Upper lobe of left lung (tissue), 6 donors: ENCODE measurements around the gene LHX3. TPM values are rescaled to one million over a fixed set of nuclear protein-coding genes. Genes with fewer than 3 reads are reported as not detected.

Experiments used
- ATAC-seq, 2 donors: fragments of 200-7000 bp; cut with Tn5 transposase; one replicate each; pipeline ENCODE4 v1.9.1; 2022; ENCODE audit warnings: mild to moderate bottlenecking in 2 of 2, moderate library complexity in 2 of 2; ENCODE audit not compliant: low FRiP score in 2 of 2
- DNase-seq, 2 donors: peaks; one replicate each; pipeline ENCODE4 v3.0.0-alpha.2; 2019 to 2020
- H3K27ac ChIP-seq, 4 donors: fragments of 200-600 bp; sonication (generic); one replicate each; pipeline ENCODE4 v1.5.1; 2016 to 2019
- H3K27me3 ChIP-seq, 4 donors: fragments of 200-600 bp; sonication (generic); one replicate each; pipeline ENCODE4 v1.5.1; 2017 to 2019
- H3K36me3 ChIP-seq, 4 donors: fragments of 200-600 bp; sonication (generic); one replicate each; pipeline ENCODE4 v1.5.1; 2016 to 2019
- H3K4me1 ChIP-seq, 4 donors: fragments of 200-600 bp; sonication (generic); one replicate each; pipeline ENCODE4 v1.5.1; 2018 to 2019
- H3K4me3 ChIP-seq, 4 donors: fragments of 200-600 bp; sonication (generic); one replicate each; pipeline ENCODE4 v1.5.1; 2017 to 2019; ENCODE audit warnings: mild to moderate bottlenecking in 2 of 4, moderate library complexity in 1 of 4
- H3K9me3 ChIP-seq, 4 donors: fragments of 200-600 bp; sonication (generic); one replicate each; pipeline ENCODE4 v1.5.1; 2018 to 2019
- CTCF ChIP-seq, 6 experiments: fragments of 450-650 bp in 4 of 6; fragments of 200-600 bp in 2 of 6; sonication (generic) in 2 of 6; IDR thresholded peaks; one replicate each; pipeline ENCODE4 v1.5.1; 2016 to 2019; ENCODE audit warnings: antibody characterized with exemption in 6 of 6
- EP300 ChIP-seq, 4 donors: sonication (generic); formaldehyde crosslinking; IDR thresholded peaks; one replicate each; pipeline ENCODE4 v1.5.1; 2017; ENCODE audit warnings: antibody characterized with exemption in 4 of 4, control low read depth in 2 of 4
- POLR2A ChIP-seq, 4 donors: fragments of 450-650 bp; IDR thresholded peaks; one replicate each; pipeline ENCODE4 v1.5.1; 2016 to 2017; ENCODE audit warnings: antibody characterized with exemption in 4 of 4, mild to moderate bottlenecking in 2 of 4
- POLR2AphosphoS5 ChIP-seq, 2 donors: sonication (generic); formaldehyde crosslinking; IDR thresholded peaks; one replicate each; pipeline ENCODE4 v1.5.1; 2017; ENCODE audit warnings: antibody characterized with exemption in 2 of 2
- WGBS, 2 donors: methylation state at CpG; one replicate each; pipeline ENCODE4 v1.1.5; 2017 to 2018; 5-methylcytosine and 5-hydroxymethylcytosine counted together
- total RNA-seq, 6 donors: library from RNA; depleted of rRNA in 4 of 6; stranded (reverse); fragments of >200 nt in 4 of 6; gene quantifications; one replicate each; pipeline versions ENCODE4 v1.1.0 to v1.2.1, GENCODE V29; 2016 to 2021
- donor health status: DM: no; HTN: no; CAD: no; lungs with moderate emphysema.
- donor health status: DM: no; HTN: yes; CAD: no; lungs with severe emphysema.

The LHX3 gene
- total RNA-seq, 6 donors from 2014 or later, result 0.20 TPM; not detected in 5

GRCh38 chr9:136194540-136194939 is 10.4 kb downstream of the LHX3 start:
- no peak overlapping the region for H3K4me3 ChIP-seq
- no peaks in the 10 kb centered on the region for H3K36me3 ChIP-seq
- no peak overlapping the region for H3K27ac ChIP-seq
- no peak for ATAC-seq
- peaks cover 0 to 87% (median 43%) of the 10 kb centered on the region in 4 donors for H3K27me3 ChIP-seq
- no peaks in the 10 kb centered on the region for H3K9me3 ChIP-seq
- H3K4me1 ChIP-seq, result peaks cover 0 to 33% (median 3%) of the 10 kb centered on the region in 4 donors
- no peak for TF ChIP-seq CTCF (IDR thresholded peaks at IDR 0.05)
- TF ChIP-seq POLR2AphosphoS5 (IDR thresholded peaks at IDR 0.05), result no peak
- TF ChIP-seq POLR2A (IDR thresholded peaks at IDR 0.05), result no peak
- TF ChIP-seq EP300 (IDR thresholded peaks at IDR 0.05), result no peak
- DNase-seq, result no peak
- WGBS, 2 donors, result 5 to 13% methylated on average over 3 to 4 of the region's 5 CpGs

GRCh38 chr9:136193891-136194279 is 11.0 kb downstream of the LHX3 start:
- Histone ChIP-seq H3K27ac (no peak overlapping the region), H3K36me3 (no peaks in the 10 kb centered on the region), H3K4me1 (peaks cover 0 to 30% (median 2%) of the 10 kb centered on the region in 4 donors), H3K4me3 (no peak overlapping the region), H3K9me3 (no peaks in the 10 kb centered on the region), H3K27me3 (peaks cover 0 to 83% (median 39%) of the 10 kb centered on the region in 4 donors)
- TF ChIP-seq EP300 (IDR thresholded peaks at IDR 0.05) (no peak), POLR2AphosphoS5 (IDR thresholded peaks at IDR 0.05) (no peak), POLR2A (IDR thresholded peaks at IDR 0.05) (no peak), CTCF (IDR thresholded peaks at IDR 0.05) (no peak)
- ATAC-seq (no peak), DNase-seq (peak in 1 of 2 donors; percentile 69)
- WGBS, 2 donors, result 4 to 12% methylated on average over 10 to 28 of the region's 45 CpGs

- Histone ChIP-seq H3K36me3 (no peaks in the 10 kb centered on the region), H3K9me3 (no peaks in the 10 kb centered on the region), H3K27ac (no peak overlapping the region), H3K4me3 (no peak overlapping the region), H3K4me1 (peaks cover 0 to 25% (median 0%) of the 10 kb centered on the region in 4 donors), H3K27me3 (peaks cover 0 to 78% (median 36%) of the 10 kb centered on the region in 4 donors)
- ATAC-seq (no peak), DNase-seq (peak in 1 of 2 donors; percentile 79)
- WGBS, 2 donors, result 11% methylated on average over 56 of the region's 96 CpGs; no CpG with 5 or more reads in 1 of the 2 donors
- TF ChIP-seq POLR2A (IDR thresholded peaks at IDR 0.05) (no peak), CTCF (IDR thresholded peaks at IDR 0.05) (no peak), EP300 (IDR thresholded peaks at IDR 0.05) (no peak), POLR2AphosphoS5 (IDR thresholded peaks at IDR 0.05) (no peak)
These were observed 11.6 kb downstream of the LHX3 start for GRCh38 chr9:136193127-136193890.

- no peak for TF ChIP-seq POLR2A (IDR thresholded peaks at IDR 0.05)
- no peak for TF ChIP-seq EP300 (IDR thresholded peaks at IDR 0.05)
- TF ChIP-seq CTCF (IDR thresholded peaks at IDR 0.05), result no peak
- no peak for TF ChIP-seq POLR2AphosphoS5 (IDR thresholded peaks at IDR 0.05)
- Histone ChIP-seq H3K27ac (no peak overlapping the region), H3K27me3 (peaks cover 0 to 70% (median 32%) of the 10 kb centered on the region in 4 donors), H3K4me1 (peaks cover 0 to 21% (median 0%) of the 10 kb centered on the region in 4 donors), H3K36me3 (no peaks in the 10 kb centered on the region), H3K9me3 (no peaks in the 10 kb centered on the region), H3K4me3 (no peak overlapping the region)
- ATAC-seq (no peak), DNase-seq (peak in 1 of 2 donors; percentile 77)
- WGBS, 2 donors, result 2 to 5% methylated on average over 26 to 35 of the region's 51 CpGs
These were observed 12.4 kb downstream of the LHX3 start for GRCh38 chr9:136192289-136193126.
